AG09309 (cell line): ENCODE results near the gene MYO3B.

Experiments used
- DNase-seq: peaks from one replicate; pipeline ENCODE4 v3.0.0-alpha.2; 2010; ENCODE audit warnings: low read depth
- H3K4me3 ChIP-seq: 2 replicates; pipeline ENCODE4 v1.5.1; 2011; ENCODE audit warnings: mild to moderate bottlenecking, low read depth, low read length, moderate library complexity; ENCODE audit not compliant: control insufficient read depth
- TF ChIP-seq, protein P1 (sequence below): IDR thresholded peaks from 2 replicates; pipeline ENCODE4 v1.5.1; 2011; ENCODE audit warnings: mild to moderate bottlenecking, low read depth, low read length, inconsistent platforms; ENCODE audit not compliant: insufficient read depth, control insufficient read depth; ENCODE audit errors: missing control alignments

MYO3B gene

DNA sequence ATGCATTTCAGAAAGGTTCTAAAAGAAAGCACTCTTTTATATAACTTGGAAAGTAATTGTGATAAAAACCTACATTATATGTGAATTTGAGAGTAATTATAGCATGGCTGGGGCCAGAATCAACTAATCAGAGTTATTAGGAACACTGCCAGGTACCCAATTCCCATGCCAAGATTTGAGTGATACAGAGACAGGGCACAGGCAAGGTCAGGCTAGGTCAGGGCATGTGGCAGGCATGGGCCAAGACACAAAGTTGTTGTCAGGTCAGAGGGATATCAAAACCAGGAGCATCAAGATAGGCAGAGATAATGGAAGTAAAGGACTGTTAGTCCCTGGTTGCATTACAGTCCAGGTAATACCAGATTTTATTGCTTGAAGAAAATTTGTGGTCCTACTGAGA, 87.4 kb downstream of the MYO3B start:
- TF ChIP-seq, protein P1, sequence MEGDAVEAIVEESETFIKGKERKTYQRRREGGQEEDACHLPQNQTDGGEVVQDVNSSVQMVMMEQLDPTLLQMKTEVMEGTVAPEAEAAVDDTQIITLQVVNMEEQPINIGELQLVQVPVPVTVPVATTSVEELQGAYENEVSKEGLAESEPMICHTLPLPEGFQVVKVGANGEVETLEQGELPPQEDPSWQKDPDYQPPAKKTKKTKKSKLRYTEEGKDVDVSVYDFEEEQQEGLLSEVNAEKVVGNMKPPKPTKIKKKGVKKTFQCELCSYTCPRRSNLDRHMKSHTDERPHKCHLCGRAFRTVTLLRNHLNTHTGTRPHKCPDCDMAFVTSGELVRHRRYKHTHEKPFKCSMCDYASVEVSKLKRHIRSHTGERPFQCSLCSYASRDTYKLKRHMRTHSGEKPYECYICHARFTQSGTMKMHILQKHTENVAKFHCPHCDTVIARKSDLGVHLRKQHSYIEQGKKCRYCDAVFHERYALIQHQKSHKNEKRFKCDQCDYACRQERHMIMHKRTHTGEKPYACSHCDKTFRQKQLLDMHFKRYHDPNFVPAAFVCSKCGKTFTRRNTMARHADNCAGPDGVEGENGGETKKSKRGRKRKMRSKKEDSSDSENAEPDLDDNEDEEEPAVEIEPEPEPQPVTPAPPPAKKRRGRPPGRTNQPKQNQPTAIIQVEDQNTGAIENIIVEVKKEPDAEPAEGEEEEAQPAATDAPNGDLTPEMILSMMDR, result no peak
- no peak for DNase-seq
- H3K4me3 ChIP-seq, result no peak overlapping the region

DNA sequence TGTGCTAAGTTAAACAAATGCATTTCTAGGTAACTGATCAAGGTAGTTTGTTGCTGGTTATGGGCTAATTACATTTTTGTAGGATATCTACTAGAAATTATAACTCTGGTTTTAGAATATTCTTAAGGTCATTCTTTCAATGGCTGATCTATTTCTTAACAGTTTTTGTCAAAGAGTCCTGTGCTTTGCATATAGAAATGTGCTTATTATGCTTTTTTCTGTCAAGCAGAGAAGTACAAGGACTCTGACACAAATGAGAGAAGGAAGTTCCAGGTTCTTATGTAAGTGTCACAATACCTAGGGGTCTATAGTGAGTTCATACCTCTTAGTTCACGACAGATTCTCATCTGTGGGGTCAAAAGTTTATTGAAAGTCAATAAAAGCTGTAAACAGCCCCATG, 88.4 kb downstream of the MYO3B start:
- DNase-seq, result no peak
- TF ChIP-seq, protein P1, result no peak
- no peak overlapping the region for H3K4me3 ChIP-seq

DNA sequence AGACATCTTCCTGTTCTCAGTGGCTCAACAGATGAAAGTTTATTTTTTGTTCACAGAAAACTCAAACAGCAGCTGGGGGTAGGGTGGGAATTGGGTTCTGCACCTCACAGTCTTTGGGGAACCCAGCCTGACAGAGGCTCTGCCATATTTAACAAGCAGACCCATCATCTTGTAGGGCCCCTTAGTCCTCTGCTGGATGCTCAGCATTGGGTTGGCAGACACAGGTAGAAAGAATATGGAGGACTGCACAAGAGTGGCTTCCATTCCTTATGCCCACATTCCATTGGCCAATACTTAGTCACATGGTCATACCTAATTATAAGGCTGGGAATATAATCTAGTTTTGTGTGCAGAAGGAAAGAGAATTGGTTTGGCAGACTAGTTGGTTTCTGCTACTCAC, 89.1 kb downstream of the MYO3B start:
- H3K4me3 ChIP-seq, result no peak overlapping the region
- no peak for DNase-seq
- TF ChIP-seq, protein P1, result no peak

DNA sequence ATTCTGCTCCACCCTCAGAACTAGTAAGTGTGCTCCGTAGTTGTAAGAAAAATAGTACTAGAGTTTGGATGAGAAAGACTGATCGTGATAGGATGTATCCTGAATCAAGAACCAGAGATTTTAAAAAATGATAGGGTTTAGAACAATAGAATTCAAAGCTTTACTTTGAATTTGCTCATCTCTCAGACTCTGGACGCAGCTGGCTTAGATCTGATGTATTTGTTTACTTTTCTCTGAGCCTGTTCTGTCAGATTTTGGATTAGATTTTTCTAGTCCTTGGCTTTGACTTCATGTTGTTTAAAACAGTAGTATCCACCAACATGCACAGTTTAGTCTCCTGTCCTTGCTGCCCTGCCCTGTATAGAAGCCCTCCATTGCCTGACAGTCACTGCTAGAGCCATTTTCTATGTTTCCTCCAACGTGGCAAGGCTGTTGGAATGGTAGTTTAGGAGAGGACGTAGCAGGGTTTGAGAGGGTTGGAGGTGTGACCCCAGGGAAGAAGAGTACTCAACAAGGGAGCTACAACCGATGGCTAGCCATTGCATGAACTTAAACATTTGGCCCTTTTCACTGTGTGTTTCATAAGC, 92.4 kb downstream of the MYO3B start:
- DNase-seq, result no peak
- TF ChIP-seq, protein P1, result no peak
- no peak overlapping the region for H3K4me3 ChIP-seq

DNA sequence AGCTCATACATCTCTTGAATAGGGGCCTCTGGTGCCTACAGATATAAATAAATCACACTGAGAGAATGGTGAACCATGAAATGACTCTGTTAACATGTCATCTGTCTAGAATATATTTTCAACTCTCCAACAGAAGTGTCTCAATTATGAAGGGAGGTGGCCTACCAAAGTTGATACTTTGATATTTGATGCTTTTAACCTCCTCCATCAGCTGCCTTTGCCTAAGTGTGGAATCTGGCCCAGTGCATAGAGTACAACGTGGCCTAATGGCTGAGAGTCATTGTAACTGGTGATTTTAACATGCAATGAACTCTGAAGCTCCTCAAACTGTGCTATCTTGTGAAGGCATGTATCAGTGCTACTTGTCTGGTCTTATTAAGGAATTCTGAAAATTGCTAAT, 93.4 kb downstream of the MYO3B start:
- TF ChIP-seq, protein P1, result no peak
- no peak for DNase-seq
- no peak overlapping the region for H3K4me3 ChIP-seq

DNA sequence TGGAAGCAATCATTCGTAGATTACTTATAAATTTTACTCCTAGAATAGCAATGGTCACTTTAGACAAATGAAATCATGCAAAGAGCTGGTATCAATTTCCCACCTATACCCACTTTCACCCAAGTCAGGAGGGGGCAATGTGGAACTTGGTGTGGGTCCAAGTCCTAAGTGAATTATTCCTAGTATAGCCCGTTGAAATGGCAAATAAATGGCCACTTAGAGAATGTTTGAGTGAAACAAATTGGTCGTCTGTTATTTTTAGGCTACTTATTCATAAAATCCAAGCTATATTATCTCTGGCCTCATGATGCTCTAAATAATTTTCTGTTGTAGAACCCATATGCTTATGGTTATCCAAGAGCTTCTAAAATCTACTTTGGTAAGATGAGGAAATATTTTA, 98.1 kb downstream of the MYO3B start:
- no peak for DNase-seq
- TF ChIP-seq, protein P1, result no peak
- H3K4me3 ChIP-seq, result no peak overlapping the region

DNA sequence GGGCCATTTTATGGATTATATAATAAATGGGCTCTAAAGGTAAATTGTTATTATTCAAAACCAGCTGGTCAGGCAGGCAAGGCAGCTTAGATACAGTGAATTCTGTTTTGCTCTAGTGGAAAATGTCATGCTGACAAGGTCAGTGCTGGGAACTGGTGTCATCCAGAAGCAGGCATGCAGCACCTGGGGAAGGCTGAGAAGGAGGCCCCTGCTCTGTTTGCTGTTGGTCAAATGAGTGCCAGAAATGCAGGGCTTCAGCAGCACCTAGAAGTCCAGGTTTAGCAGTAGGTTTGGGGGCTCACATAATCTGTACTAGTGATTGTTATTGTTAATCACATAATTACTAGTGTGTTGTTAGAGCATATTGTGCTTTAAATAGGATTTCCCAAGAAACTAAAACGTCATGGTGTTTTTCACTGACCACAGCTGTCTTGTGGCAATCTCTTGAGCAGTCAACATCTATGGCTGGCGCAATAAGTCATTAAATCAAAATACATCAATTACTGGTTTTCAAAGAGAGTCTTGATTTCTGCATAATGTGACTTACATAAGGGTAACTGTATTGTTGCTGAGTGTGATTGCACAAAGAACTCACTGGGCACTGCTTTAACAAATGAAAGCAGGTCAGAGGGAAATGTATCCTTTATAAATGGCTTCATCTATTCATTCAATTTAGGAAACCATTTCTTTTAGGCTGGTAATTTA, 99.1 kb downstream of the MYO3B start:
- TF ChIP-seq, protein P1, result no peak
- no peak for DNase-seq

More for the DNA sequence above, 99.1 kb downstream of the MYO3B start:
- no peak overlapping the region for H3K4me3 ChIP-seq
